Coronary artery (tissue), 2 donors: ENCODE measurements around the gene C1orf52.

Source experiments
- DNase-seq: peaks from one replicate; pipeline ENCODE4 v3.0.0-alpha.2; 2017; ENCODE audit warnings: low spot score
- H3K27ac ChIP-seq, 2 donors: fragments of 200-600 bp; sonication (generic); one replicate each; pipeline ENCODE4 v1.5.1; 2016 to 2019
- H3K4me3 ChIP-seq: fragments of 200-600 bp; sonication (generic); 2 replicates; pipeline ENCODE4 v1.5.1; 2016; ENCODE audit warnings: mild to moderate bottlenecking, moderate library complexity
- CTCF ChIP-seq: fragments of 200-600 bp; sonication (generic); IDR thresholded peaks from one replicate; pipeline ENCODE4 v1.5.1; 2019; ENCODE audit warnings: antibody characterized with exemption

C1orf52 gene

GRCh38 chr1:85245891-85246290 is 13.6 kb downstream of the C1orf52 start:
- Histone ChIP-seq H3K4me3 (no peak overlapping the region), H3K27ac (no peak overlapping the region)
- DNase-seq = no peak
- TF ChIP-seq CTCF = no peak

GRCh38 chr1:85245456-85245855 is 14.0 kb downstream of the C1orf52 start:
- H3K27ac ChIP-seq = no peak overlapping the region
- H3K4me3 ChIP-seq = no peak overlapping the region
- DNase-seq = no peak
- TF ChIP-seq CTCF = no peak

GRCh38 chr1:85244271-85245061 is 15.0 kb downstream of the C1orf52 start:
- Histone ChIP-seq H3K27ac (peak overlapping the region in 1 of 2 donors; percentile 2), H3K4me3 (no peak overlapping the region)
- no peak for DNase-seq
- TF ChIP-seq CTCF = no peak

GRCh38 chr1:85243372-85243771 is 16.1 kb downstream of the C1orf52 start:
- Histone ChIP-seq H3K27ac (no peak overlapping the region), H3K4me3 (no peak overlapping the region)
- DNase-seq = no peak
- TF ChIP-seq CTCF = no peak

- no peak overlapping the region for H3K4me3 ChIP-seq
- no peak for TF ChIP-seq CTCF
- H3K27ac ChIP-seq = no peak overlapping the region
- DNase-seq = no peak
These were observed 18.8 kb downstream of the C1orf52 start for GRCh38 chr1:85240643-85241042.

- Histone ChIP-seq H3K27ac (peak overlapping the region in 1 of 2 donors; percentile 17), H3K4me3 (no peak overlapping the region)
- TF ChIP-seq CTCF = no peak
- no peak for DNase-seq
These were observed 19.3 kb downstream of the C1orf52 start for GRCh38 chr1:85240174-85240601.

- no peak overlapping the region for H3K27ac ChIP-seq
- no peak for DNase-seq
- H3K4me3 ChIP-seq = no peak overlapping the region
- no peak for TF ChIP-seq CTCF
These were observed 21.8 kb downstream of the C1orf52 start for GRCh38 chr1:85237613-85238012.
